ENCODE data around the gene CBR3. TPM values are rescaled to one million over a fixed set of nuclear protein-coding genes. Genes with fewer than 3 reads are reported as not detected.

Gene CBR3
- total and polyA plus RNA-seq, 2 of the 4 experiments (the other 2 are of a cell fraction) = 13.4 to 15.4 TPM

DNA sequence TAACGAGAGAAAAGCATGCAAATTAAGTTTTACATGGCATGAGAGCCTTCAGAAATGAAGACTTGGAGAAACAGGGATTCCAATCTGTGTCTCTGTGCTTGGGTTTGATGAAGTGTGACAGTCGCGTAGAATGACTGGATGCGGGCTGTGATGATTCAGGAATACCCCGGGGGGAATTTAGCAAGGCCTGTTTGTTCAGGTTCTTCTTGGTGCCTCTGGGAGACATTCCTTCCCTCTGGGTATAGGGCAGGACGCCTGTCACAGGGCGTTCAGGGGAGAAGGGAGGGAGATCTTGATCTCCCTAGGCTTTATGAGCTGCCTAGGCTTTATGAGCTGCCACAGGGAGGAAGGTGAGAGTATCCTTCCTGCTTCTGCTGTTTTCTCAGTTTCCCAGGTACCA lies 58.3 kb downstream of the CBR3 start:
- ATAC-seq (ENCODE audit: low read depth) (no peak), DNase-seq (peak; percentile 17)
- Histone ChIP-seq H2BK120ac (ENCODE audit: low read depth, low read length) (no peak overlapping the region), H4K20me1 (ENCODE audit: insufficient read depth, low read length) (no peaks in the 10 kb centered on the region), H4K91ac (ENCODE audit: insufficient read depth, low read depth, low read length) (no peak overlapping the region), H3K4me2 (ENCODE audit: low read depth, low read length) (no peak overlapping the region), H2AK5ac (ENCODE audit: low read depth, low read length) (no peak overlapping the region), H3K36me3 (ENCODE audit: control insufficient read depth, insufficient read depth, low read length) (no peaks in the 10 kb centered on the region; the same call in 1 of the 2 replicates), H3K9me3 (ENCODE audit: control insufficient read depth, insufficient read depth, low read length) (no peaks in the 10 kb centered on the region), H3K27ac (ENCODE audit: insufficient read depth, low read length) (no peak overlapping the region), H3K4me3 (ENCODE audit: insufficient read depth, low read depth, low read length) (no peak overlapping the region), H3K79me1 (ENCODE audit: low read depth in 1 of 2, low read length in 2 of 2) (peaks cover 5 to 20% of the 10 kb centered on the region in 2 experiments; a peak in 3 of 4 replicates), H2BK15ac (ENCODE audit: low read depth, low read length) (no peak overlapping the region), H3K4me1 (ENCODE audit: control insufficient read depth, insufficient read depth, low read length) (peaks cover 3% of the 10 kb centered on the region; the same call in 1 of the 2 replicates), H4K5ac (ENCODE audit: low read depth, low read length) (no peak overlapping the region), H2AK9ac (replicated peaks; ENCODE audit: low read depth, low read length, poor library complexity) (no peak overlapping the region), H3K27me3 (ENCODE audit: control insufficient read depth, insufficient read depth, low read length) (no peaks in the 10 kb centered on the region), H3K9me1 (ENCODE audit: insufficient read depth, low read length) (peaks cover 3% of the 10 kb centered on the region; the same call in 1 of the 2 replicates), H3K4ac (ENCODE audit: low read depth, low read length) (no peak overlapping the region), H3K9ac (ENCODE audit: low read depth, low read length) (no peak overlapping the region), H3K56ac (ENCODE audit: extremely low read depth, insufficient read depth, low read length) (no peak overlapping the region), H2BK5ac (ENCODE audit: low read depth, low read length, poor library complexity, severe bottlenecking) (no peak overlapping the region), H2BK20ac (ENCODE audit: low read depth, low read length) (no peak overlapping the region), H3K18ac (ENCODE audit: low read depth, low read length) (no peak overlapping the region), H3K14ac (replicated peaks; ENCODE audit: low read depth, low read length) (no peak overlapping the region), H4K8ac (ENCODE audit: low read depth in 2 of 2, low read length in 2 of 2) (no peak overlapping the region), H2AFZ (replicated peaks; ENCODE audit: low read length, poor library complexity) (no peak overlapping the region), H3K23ac (ENCODE audit: low read depth, low read length) (no peak overlapping the region)
- POLR2A ChIA-PET (ENCODE audit: unreplicated experiment) = no interaction called here
- in situ Hi-C loops (cut with MboI; ENCODE audit: low sequenced_read_pairs) (no loop called here), dilution Hi-C loops (cut with HindIII; ENCODE audit: low sequenced_read_pairs, unreplicated experiment) (no loop called here), intact Hi-C loops (cut with micrococcal nuclease) (no loop called here)
- BruUV-seq (replicated peaks) = no TSS peak
- no CpG with 5 or more reads among the region's 7 CpGs for WGBS, 2 experiments (ENCODE audit: extremely low coverage in 2 of 2, insufficient read length in 1 of 2)
- CTCF ChIA-PET = no interaction called here
- TF ChIP-seq CTCF (conservative IDR thresholded peaks at IDR 0.05; ENCODE audit: low read depth, low read length) (no peak), MAFK (IDR thresholded peaks at IDR 0.05; ENCODE audit: low read depth, low read length) (no peak), RCOR1 (IDR thresholded peaks at IDR 0.05; ENCODE audit: insufficient replicate concordance, low read length) (no peak), RAD21 (IDR thresholded peaks at IDR 0.05; ENCODE audit: low read length) (no peak), NFE2L2 (IDR thresholded peaks at IDR 0.05; ENCODE audit: low read depth, low read length) (no peak), ELK1 (IDR thresholded peaks at IDR 0.05; ENCODE audit: borderline replicate concordance, low read depth, low read length) (no peak), CEBPB (IDR thresholded peaks at IDR 0.05; ENCODE audit: low read depth, low read length) (no peak)
